ENCODE measurements around the gene PATZ1.

The PATZ1 gene

DNA sequence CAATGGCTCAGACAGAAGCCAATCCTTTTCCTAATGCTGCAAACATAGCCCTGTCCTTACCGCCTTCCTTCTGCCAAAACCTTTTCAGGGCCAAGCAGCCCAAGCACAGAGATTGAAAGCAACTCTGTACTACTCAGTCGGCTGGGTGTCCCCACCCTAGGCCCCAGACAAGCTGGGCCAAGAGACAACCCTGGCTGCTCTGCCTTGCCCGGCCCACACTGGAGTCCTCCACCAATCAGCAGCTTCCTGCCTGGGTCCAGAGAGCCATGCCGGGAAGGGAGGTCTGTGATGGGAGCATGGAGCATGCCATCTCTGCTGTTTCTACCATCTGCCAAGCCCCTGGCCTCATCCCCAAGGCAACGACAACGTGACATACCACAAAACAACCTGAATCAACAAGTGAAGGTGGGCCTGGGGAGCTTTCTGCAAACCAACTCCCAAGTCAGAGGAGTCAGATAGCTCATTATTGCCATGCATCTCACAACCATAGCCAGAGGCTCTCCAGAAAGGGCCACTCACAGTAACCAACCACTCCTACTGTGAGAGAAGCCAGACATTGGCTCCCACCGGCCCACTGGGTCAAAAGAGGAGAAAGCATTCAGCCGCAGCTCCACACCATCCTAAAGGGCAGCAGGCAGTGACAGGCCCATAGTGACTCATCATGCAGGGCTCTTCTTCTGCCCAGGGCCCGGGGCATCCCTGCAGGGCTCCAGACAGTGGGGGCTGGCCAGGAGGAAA lies 18.2 kb downstream of the PATZ1 start:
- DNase-seq (ENCODE audit: low read depth in 1 of 2, low spot score in 1 of 2) = no peak
- Histone ChIP-seq H3K27me3 (ENCODE audit: insufficient read depth, poor library complexity, severe bottlenecking) (no peaks in the 10 kb centered on the region), H3K27ac (replicated peaks) (no peak overlapping the region), H3K4me3 (replicated peaks; ENCODE audit: insufficient read depth, low read length) (no peak overlapping the region)
- 0 out of 2 replicates have a peak, but pooled peaks have one; percentile 8 for TF ChIP-seq POLR2AphosphoS5 (IDR thresholded peaks at IDR 0.05; ENCODE audit: low read depth)
- TF ChIP-seq, protein P1, sequence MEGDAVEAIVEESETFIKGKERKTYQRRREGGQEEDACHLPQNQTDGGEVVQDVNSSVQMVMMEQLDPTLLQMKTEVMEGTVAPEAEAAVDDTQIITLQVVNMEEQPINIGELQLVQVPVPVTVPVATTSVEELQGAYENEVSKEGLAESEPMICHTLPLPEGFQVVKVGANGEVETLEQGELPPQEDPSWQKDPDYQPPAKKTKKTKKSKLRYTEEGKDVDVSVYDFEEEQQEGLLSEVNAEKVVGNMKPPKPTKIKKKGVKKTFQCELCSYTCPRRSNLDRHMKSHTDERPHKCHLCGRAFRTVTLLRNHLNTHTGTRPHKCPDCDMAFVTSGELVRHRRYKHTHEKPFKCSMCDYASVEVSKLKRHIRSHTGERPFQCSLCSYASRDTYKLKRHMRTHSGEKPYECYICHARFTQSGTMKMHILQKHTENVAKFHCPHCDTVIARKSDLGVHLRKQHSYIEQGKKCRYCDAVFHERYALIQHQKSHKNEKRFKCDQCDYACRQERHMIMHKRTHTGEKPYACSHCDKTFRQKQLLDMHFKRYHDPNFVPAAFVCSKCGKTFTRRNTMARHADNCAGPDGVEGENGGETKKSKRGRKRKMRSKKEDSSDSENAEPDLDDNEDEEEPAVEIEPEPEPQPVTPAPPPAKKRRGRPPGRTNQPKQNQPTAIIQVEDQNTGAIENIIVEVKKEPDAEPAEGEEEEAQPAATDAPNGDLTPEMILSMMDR (IDR thresholded peaks at IDR 0.05; ENCODE audit: insufficient read depth, low read length) = no peak

DNA sequence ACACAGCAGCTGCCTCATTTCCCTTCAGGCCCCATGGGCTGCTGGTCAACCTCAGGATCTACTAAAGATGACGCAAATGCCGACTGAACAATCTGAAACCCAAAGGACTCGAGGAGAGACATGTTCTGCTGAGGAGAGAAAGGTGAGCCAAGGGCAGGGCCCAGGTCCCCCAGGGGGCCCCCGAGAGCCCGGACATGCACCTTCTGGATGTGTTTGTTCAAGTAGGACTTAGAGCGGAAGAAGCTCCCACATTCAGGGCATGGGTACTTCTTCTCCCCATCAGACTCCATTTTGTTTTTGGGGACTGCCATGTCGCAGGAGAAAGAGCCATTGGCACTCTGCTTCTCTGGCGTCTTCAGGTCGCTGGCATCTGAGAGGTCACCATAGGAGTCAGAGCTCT lies 19.3 kb downstream of the PATZ1 start:
- TF ChIP-seq, protein P2, sequence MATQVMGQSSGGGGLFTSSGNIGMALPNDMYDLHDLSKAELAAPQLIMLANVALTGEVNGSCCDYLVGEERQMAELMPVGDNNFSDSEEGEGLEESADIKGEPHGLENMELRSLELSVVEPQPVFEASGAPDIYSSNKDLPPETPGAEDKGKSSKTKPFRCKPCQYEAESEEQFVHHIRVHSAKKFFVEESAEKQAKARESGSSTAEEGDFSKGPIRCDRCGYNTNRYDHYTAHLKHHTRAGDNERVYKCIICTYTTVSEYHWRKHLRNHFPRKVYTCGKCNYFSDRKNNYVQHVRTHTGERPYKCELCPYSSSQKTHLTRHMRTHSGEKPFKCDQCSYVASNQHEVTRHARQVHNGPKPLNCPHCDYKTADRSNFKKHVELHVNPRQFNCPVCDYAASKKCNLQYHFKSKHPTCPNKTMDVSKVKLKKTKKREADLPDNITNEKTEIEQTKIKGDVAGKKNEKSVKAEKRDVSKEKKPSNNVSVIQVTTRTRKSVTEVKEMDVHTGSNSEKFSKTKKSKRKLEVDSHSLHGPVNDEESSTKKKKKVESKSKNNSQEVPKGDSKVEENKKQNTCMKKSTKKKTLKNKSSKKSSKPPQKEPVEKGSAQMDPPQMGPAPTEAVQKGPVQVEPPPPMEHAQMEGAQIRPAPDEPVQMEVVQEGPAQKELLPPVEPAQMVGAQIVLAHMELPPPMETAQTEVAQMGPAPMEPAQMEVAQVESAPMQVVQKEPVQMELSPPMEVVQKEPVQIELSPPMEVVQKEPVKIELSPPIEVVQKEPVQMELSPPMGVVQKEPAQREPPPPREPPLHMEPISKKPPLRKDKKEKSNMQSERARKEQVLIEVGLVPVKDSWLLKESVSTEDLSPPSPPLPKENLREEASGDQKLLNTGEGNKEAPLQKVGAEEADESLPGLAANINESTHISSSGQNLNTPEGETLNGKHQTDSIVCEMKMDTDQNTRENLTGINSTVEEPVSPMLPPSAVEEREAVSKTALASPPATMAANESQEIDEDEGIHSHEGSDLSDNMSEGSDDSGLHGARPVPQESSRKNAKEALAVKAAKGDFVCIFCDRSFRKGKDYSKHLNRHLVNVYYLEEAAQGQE (IDR thresholded peaks at IDR 0.05; ENCODE audit: insufficient replicate concordance, low read depth) = no peak
- no peak for TF ChIP-seq SPI1 (IDR thresholded peaks at IDR 0.05; ENCODE audit: borderline replicate concordance, low read depth)
- no peak for TF ChIP-seq GABPA (IDR thresholded peaks at IDR 0.05; ENCODE audit: low read depth)
- TF ChIP-seq POLR2AphosphoS5 (IDR thresholded peaks at IDR 0.05; ENCODE audit: low read depth) = no peak
- TF ChIP-seq, protein P1 (IDR thresholded peaks at IDR 0.05; ENCODE audit: insufficient read depth, low read length) = no peak
- H3K4me3 ChIP-seq (replicated peaks; ENCODE audit: insufficient read depth, low read length) = no peak overlapping the region
- no peak overlapping the region for H3K27ac ChIP-seq (replicated peaks)
- no peak for DNase-seq (ENCODE audit: low read depth in 1 of 2, low spot score in 1 of 2)
- H3K27me3 ChIP-seq (ENCODE audit: insufficient read depth, poor library complexity, severe bottlenecking) = no peaks in the 10 kb centered on the region

DNA sequence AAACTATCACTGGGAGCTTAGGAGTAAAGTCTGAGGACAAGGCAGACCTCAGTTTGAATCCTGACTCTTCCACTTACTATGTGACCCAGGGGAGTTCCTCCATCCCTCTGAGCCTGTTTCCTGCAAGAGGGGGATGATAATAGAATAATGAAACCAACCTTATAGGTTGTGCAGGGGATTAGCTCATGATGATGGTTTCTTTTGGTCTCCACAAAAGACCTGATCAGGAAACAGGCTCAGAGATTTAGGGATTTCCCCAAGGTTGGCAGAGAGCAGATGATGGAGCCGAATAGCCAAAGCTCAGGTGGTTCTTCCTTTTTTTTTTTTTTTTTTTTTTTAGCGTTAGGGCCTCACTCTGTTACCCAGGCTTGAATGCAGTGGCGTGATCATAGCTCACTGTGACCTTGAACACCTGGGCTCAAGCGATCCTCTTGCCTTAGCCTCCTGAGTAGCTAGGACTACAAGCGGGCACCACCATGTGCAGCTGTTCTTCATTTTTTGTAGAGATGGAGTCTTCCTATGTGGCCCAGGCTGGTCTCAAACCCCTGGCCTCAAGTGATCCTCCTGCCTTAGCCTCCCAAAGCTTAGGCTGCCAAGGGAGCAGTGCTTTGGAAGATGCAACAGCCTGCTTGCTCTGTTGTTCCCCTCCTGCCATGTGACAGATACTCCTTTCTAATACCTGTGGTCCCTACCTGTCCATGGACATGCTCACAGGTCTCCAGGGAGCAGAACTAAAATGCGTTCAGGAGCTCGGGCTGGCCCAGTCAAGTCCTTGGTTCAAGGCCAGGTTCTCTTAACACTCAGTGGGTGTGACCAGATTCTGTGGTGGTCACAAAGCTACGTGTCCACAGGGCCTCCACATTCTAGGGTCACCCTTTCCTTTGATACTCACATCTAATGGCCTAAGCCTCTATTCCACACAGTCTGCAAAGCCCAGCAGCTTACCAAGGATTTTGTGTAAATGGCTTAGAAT lies 22.3 kb downstream of the PATZ1 start:
- Histone ChIP-seq H3K4me3 (replicated peaks; ENCODE audit: insufficient read depth, low read length) (no peak overlapping the region), H3K27ac (replicated peaks) (no peak overlapping the region), H3K27me3 (ENCODE audit: insufficient read depth, poor library complexity, severe bottlenecking) (no peaks in the 10 kb centered on the region)
- no peak for DNase-seq (ENCODE audit: low read depth in 1 of 2, low spot score in 1 of 2)
- TF ChIP-seq, protein P2 (IDR thresholded peaks at IDR 0.05; ENCODE audit: insufficient replicate concordance, low read depth) = no peak
- TF ChIP-seq POLR2AphosphoS5 (IDR thresholded peaks at IDR 0.05; ENCODE audit: low read depth) = no peak
- TF ChIP-seq, protein P1 (IDR thresholded peaks at IDR 0.05; ENCODE audit: insufficient read depth, low read length) = no peak
- no peak for TF ChIP-seq GABPA (IDR thresholded peaks at IDR 0.05; ENCODE audit: low read depth)
- no peak for TF ChIP-seq SPI1 (IDR thresholded peaks at IDR 0.05; ENCODE audit: borderline replicate concordance, low read depth)

All from HL-60 (cell line).